Stimulated activated CD4-positive, alpha-beta T cell treated with anti-CD3 and anti-CD28 coated beads, TNF-alpha, amount 100 ng/mL, for 24 hours (primary cell): Measurements from ENCODE around the gene KIF23.
"Not testable (repeated sequence)": the region's sequence is repeated elsewhere in the genome, so short reads cannot be mapped to it uniquely, and the experiment has no call there.

Experiments
- DNase-seq, 3 experiments: peaks; one replicate each; pipeline ENCODE4 v3.0.0-alpha.2; 2020; ENCODE audit warnings: low read depth in 3 of 3

KIF23 gene

GRCh38 chr15:69413822-69414700, at the start of gene KIF23:
Gene KIF23 (plus strand): TSS chr15:69414349. CDS start chr15:69414466, 117 bp downstream.
- peak; percentile 81 to 92 (median 87) for DNase-seq

- no peak for DNase-seq
These were observed 46.9 kb upstream of the KIF23 start for GRCh38 chr15:69367236-69367635.

GRCh38 chr15:69369631-69370030, 44.5 kb upstream of the KIF23 start:
- no peak for DNase-seq

GRCh38 chr15:69373406-69373805, 40.7 kb upstream of the KIF23 start:
- no peak for DNase-seq

- no peak for DNase-seq
These were observed 38.9 kb upstream of the KIF23 start for GRCh38 chr15:69375151-69375790.

- no peak for DNase-seq
These were observed 36.8 kb upstream of the KIF23 start for GRCh38 chr15:69377216-69377970.

- no peak for DNase-seq
These were observed 33.9 kb upstream of the KIF23 start for GRCh38 chr15:69380100-69380725.

- DNase-seq: no peak
These were observed 33.4 kb upstream of the KIF23 start for GRCh38 chr15:69380726-69381105.

- DNase-seq: not testable (repeated sequence)
These were observed 32.0 kb upstream of the KIF23 start for GRCh38 chr15:69382176-69382575.

GRCh38 chr15:69384066-69384465, 30.1 kb upstream of the KIF23 start:
- DNase-seq: not testable (repeated sequence)

GRCh38 chr15:69384626-69385598, 29.2 kb upstream of the KIF23 start:
- DNase-seq: no peak

GRCh38 chr15:69385831-69386230, 28.3 kb upstream of the KIF23 start:
- DNase-seq: no peak

GRCh38 chr15:69386284-69386683, 27.9 kb upstream of the KIF23 start:
- DNase-seq: no peak

- DNase-seq: no peak
These were observed 25.9 kb upstream of the KIF23 start for GRCh38 chr15:69388260-69388705.

GRCh38 chr15:69389426-69389825, 24.7 kb upstream of the KIF23 start:
- DNase-seq: no peak

GRCh38 chr15:69390575-69390974, 23.6 kb upstream of the KIF23 start:
- no peak for DNase-seq

GRCh38 chr15:69391046-69391757, 22.9 kb upstream of the KIF23 start:
- no peak for DNase-seq

GRCh38 chr15:69392352-69392751, 21.8 kb upstream of the KIF23 start:
- no peak for DNase-seq

GRCh38 chr15:69393831-69394491, 20.2 kb upstream of the KIF23 start:
- DNase-seq: no peak
